ENCODE measurements around the gene ARRDC4.

DNA sequence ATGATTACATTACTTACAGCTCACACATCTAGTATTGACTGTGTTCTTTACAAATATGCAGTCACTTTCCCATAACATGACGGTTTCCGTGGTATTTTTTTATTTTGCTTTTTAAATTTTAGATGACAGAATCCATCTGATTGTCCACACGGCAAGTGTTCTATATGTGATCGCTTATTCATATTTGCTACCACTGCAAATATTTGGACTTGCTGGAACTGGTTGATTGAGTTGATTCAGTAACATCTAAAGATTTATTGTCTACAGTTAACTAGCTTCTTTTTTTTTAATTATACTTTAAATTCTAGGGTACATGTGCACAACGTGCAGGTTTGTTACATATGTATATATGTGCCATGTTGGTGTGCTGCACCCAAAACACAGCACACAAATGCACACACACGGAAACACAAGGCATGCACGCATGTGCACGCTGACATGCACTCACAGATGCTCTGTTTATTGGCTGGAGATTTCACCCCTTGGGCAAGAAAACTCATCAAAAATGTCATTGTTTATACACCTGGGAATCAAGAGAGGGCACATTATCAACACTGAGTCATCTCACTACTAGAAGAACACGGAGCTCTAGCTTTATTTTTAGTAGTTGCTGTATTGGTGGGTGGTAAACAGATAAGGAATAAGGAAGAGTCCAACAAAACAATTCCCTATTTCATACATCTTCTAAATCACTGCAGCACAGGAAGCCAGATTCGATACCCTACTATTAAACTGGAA, 16.4 kb downstream of the ARRDC4 start:
- TF ChIP-seq, protein P1, sequence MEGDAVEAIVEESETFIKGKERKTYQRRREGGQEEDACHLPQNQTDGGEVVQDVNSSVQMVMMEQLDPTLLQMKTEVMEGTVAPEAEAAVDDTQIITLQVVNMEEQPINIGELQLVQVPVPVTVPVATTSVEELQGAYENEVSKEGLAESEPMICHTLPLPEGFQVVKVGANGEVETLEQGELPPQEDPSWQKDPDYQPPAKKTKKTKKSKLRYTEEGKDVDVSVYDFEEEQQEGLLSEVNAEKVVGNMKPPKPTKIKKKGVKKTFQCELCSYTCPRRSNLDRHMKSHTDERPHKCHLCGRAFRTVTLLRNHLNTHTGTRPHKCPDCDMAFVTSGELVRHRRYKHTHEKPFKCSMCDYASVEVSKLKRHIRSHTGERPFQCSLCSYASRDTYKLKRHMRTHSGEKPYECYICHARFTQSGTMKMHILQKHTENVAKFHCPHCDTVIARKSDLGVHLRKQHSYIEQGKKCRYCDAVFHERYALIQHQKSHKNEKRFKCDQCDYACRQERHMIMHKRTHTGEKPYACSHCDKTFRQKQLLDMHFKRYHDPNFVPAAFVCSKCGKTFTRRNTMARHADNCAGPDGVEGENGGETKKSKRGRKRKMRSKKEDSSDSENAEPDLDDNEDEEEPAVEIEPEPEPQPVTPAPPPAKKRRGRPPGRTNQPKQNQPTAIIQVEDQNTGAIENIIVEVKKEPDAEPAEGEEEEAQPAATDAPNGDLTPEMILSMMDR (IDR thresholded peaks at IDR 0.05; ENCODE audit: extremely low read depth in 1 of 2, insufficient read depth in 1 of 2, low read depth in 1 of 2, low read length in 2 of 2), result no peak
- no peak for TF ChIP-seq JUN (IDR thresholded peaks at IDR 0.05; ENCODE audit: borderline replicate concordance, insufficient read depth, insufficient read length, low read depth)
- TF ChIP-seq POLR2A (IDR thresholded peaks at IDR 0.05; ENCODE audit: low read depth, low read length), result no peak
- no peak for TF ChIP-seq EZH2 (IDR thresholded peaks at IDR 0.05; ENCODE audit: borderline replicate concordance, low read depth, low read length, severe bottlenecking)
- TF ChIP-seq MAX (IDR thresholded peaks at IDR 0.05; ENCODE audit: insufficient read depth, insufficient read length), result no peak
- no peak for TF ChIP-seq POLR2AphosphoS5 (IDR thresholded peaks at IDR 0.05; ENCODE audit: insufficient read depth, low read depth, low read length)
- no peak for TF ChIP-seq MYC (IDR thresholded peaks at IDR 0.05; ENCODE audit: low read depth, low read length)
